Activated CD8-positive, alpha-beta memory T cell treated with anti-CD3 and anti-CD28 coated beads for 4 hours (primary cell): ENCODE results near the gene ROR2.
"Not testable (repeated sequence)": the region's sequence is repeated elsewhere in the genome, so short reads cannot be mapped to it uniquely, and the experiment has no call there.

Experiments used
- DNase-seq, 2 donors: peaks; one replicate each; pipeline ENCODE4 v3.0.0-alpha.2; 2020; ENCODE audit warnings: low read depth in 2 of 2

The ROR2 gene

GRCh38 chr9:91678807-91679580 is 271.0 kb downstream of the ROR2 start:
- no peak for DNase-seq

GRCh38 chr9:91677822-91678436 is 272.1 kb downstream of the ROR2 start:
- no peak for DNase-seq

GRCh38 chr9:91677331-91677730 is 272.7 kb downstream of the ROR2 start:
- DNase-seq, result no peak

- no peak for DNase-seq
Measured at GRCh38 chr9:91676046-91676445, 274.0 kb downstream of the ROR2 start.

GRCh38 chr9:91664663-91665062 is 285.4 kb downstream of the ROR2 start:
- DNase-seq, result no peak

- no peak for DNase-seq
Measured at GRCh38 chr9:91663858-91664257, 286.2 kb downstream of the ROR2 start.

GRCh38 chr9:91661451-91661850 is 288.6 kb downstream of the ROR2 start:
- DNase-seq, result no peak

GRCh38 chr9:91660521-91660920 is 289.5 kb downstream of the ROR2 start:
- DNase-seq, result no peak

GRCh38 chr9:91659529-91660495 is 290.2 kb downstream of the ROR2 start:
- DNase-seq, result no peak

- no peak for DNase-seq
Measured at GRCh38 chr9:91658513-91659105, 291.4 kb downstream of the ROR2 start.

GRCh38 chr9:91657501-91657900 is 292.5 kb downstream of the ROR2 start:
- no peak for DNase-seq

- no peak for DNase-seq
Measured at GRCh38 chr9:91655658-91656057, 294.4 kb downstream of the ROR2 start.

- no peak for DNase-seq
Measured at GRCh38 chr9:91655215-91655614, 294.8 kb downstream of the ROR2 start.

- no peak for DNase-seq
Measured at GRCh38 chr9:91654527-91654926, 295.5 kb downstream of the ROR2 start.

GRCh38 chr9:91647371-91647770 is 302.7 kb downstream of the ROR2 start:
- DNase-seq, result no peak

- DNase-seq, result no peak
Measured at GRCh38 chr9:91646702-91647101, 303.3 kb downstream of the ROR2 start.

- no peak for DNase-seq
Measured at GRCh38 chr9:91644433-91644832, 305.6 kb downstream of the ROR2 start.

- no peak for DNase-seq
Measured at GRCh38 chr9:91643481-91644077, 306.4 kb downstream of the ROR2 start.

- no peak for DNase-seq
Measured at GRCh38 chr9:91642771-91643170, 307.3 kb downstream of the ROR2 start.

GRCh38 chr9:91640428-91640827 is 309.6 kb downstream of the ROR2 start:
- DNase-seq, result no peak

GRCh38 chr9:91639054-91639453 is 311.0 kb downstream of the ROR2 start:
- DNase-seq, result no peak

GRCh38 chr9:91634832-91635231 is 315.2 kb downstream of the ROR2 start:
- DNase-seq, result not testable (repeated sequence)
